ENCODE measurements around the gene NPBWR2.

GRCh38 chr20:64076061-64076997 is 31.0 kb downstream of the NPBWR2 start:
- TF ChIP-seq CTCF (IDR thresholded peaks at IDR 0.05) (no peak), POLR2AphosphoS5 (IDR thresholded peaks at IDR 0.05; ENCODE audit: low read depth, low read length) (no peak), SIN3A (IDR thresholded peaks at IDR 0.05; ENCODE audit: borderline replicate concordance, insufficient read depth, low read depth, low read length) (no peak), TCF7L2 (IDR thresholded peaks at IDR 0.05; ENCODE audit: low read depth, low read length) (no peak)
- TF ChIP-seq, protein P1, sequence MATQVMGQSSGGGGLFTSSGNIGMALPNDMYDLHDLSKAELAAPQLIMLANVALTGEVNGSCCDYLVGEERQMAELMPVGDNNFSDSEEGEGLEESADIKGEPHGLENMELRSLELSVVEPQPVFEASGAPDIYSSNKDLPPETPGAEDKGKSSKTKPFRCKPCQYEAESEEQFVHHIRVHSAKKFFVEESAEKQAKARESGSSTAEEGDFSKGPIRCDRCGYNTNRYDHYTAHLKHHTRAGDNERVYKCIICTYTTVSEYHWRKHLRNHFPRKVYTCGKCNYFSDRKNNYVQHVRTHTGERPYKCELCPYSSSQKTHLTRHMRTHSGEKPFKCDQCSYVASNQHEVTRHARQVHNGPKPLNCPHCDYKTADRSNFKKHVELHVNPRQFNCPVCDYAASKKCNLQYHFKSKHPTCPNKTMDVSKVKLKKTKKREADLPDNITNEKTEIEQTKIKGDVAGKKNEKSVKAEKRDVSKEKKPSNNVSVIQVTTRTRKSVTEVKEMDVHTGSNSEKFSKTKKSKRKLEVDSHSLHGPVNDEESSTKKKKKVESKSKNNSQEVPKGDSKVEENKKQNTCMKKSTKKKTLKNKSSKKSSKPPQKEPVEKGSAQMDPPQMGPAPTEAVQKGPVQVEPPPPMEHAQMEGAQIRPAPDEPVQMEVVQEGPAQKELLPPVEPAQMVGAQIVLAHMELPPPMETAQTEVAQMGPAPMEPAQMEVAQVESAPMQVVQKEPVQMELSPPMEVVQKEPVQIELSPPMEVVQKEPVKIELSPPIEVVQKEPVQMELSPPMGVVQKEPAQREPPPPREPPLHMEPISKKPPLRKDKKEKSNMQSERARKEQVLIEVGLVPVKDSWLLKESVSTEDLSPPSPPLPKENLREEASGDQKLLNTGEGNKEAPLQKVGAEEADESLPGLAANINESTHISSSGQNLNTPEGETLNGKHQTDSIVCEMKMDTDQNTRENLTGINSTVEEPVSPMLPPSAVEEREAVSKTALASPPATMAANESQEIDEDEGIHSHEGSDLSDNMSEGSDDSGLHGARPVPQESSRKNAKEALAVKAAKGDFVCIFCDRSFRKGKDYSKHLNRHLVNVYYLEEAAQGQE (IDR thresholded peaks at IDR 0.05; ENCODE audit: insufficient read depth in 1 of 2, low read depth in 2 of 2, low read length in 1 of 2) = no peak
